LNCAP (cell line): ENCODE data around the gene VNN1.

Experiments
- CTCF ChIP-seq: fragments of 450-650 bp; IDR thresholded peaks from 2 replicates; pipeline ENCODE4 v1.5.1; 2017; ENCODE audit warnings: mild to moderate bottlenecking

The VNN1 gene

GRCh38 chr6:132713352-132714134, at the start of gene VNN1:
Gene VNN1, minus strand, starts transcription at chr6:132714055. Its CDS starts 20 bp downstream, at chr6:132714035.
- TF ChIP-seq CTCF: no peak

- TF ChIP-seq CTCF: no peak
Observed at GRCh38 chr6:132763269-132763668, 49.4 kb upstream of the VNN1 start.

GRCh38 chr6:132760256-132760655, 46.4 kb upstream of the VNN1 start:
- no peak for TF ChIP-seq CTCF

- no peak for TF ChIP-seq CTCF
Observed at GRCh38 chr6:132758689-132759088, 44.8 kb upstream of the VNN1 start.

GRCh38 chr6:132752255-132752654, 38.4 kb upstream of the VNN1 start:
- TF ChIP-seq CTCF: no peak

GRCh38 chr6:132751828-132752227, 38.0 kb upstream of the VNN1 start:
- TF ChIP-seq CTCF: no peak

GRCh38 chr6:132751306-132751705, 37.5 kb upstream of the VNN1 start:
- TF ChIP-seq CTCF: no peak
